Tibial nerve (tissue), 4 donors: ENCODE results near the gene KRTAP5-8. TPM values are rescaled to one million over a fixed set of nuclear protein-coding genes. Genes with fewer than 3 reads are reported as not detected.

Source experiments
- DNase-seq, 2 donors: peaks; one replicate each; pipeline ENCODE4 v3.0.0-alpha.2; 2019; ENCODE audit warnings: low spot score in 2 of 2
- H3K27ac ChIP-seq, 4 donors: fragments of 200-600 bp; sonication (generic) in 3 of 4; one replicate each; pipeline ENCODE4 v1.5.1; 2017 to 2019; ENCODE audit warnings: mild to moderate bottlenecking in 1 of 4
- H3K27me3 ChIP-seq, 2 donors: fragments of 200-600 bp; sonication (generic) in 1 of 2; one replicate each; pipeline versions ENCODE4 v1.5.1 to v1.6.0; 2017 to 2019
- H3K36me3 ChIP-seq, 3 donors: fragments of 200-600 bp; sonication (generic); one replicate each; pipeline ENCODE4 v1.5.1; 2018 to 2019
- H3K4me1 ChIP-seq, 4 donors: fragments of 200-600 bp; sonication (generic) in 3 of 4; one replicate each; pipeline ENCODE4 v1.5.1; 2017 to 2019
- H3K4me3 ChIP-seq, 4 donors: fragments of 200-600 bp; sonication (generic) in 3 of 4; one replicate each; pipeline ENCODE4 v1.5.1; 2017 to 2019; ENCODE audit warnings: mild to moderate bottlenecking in 1 of 4, moderate library complexity in 1 of 4
- H3K9me3 ChIP-seq, 4 donors: fragments of 200-600 bp; sonication (generic) in 3 of 4; one replicate each; pipeline ENCODE4 v1.5.1; 2017 to 2019
- EP300 ChIP-seq, 2 donors: sonication (generic); formaldehyde crosslinking; IDR thresholded peaks; one replicate each; pipeline ENCODE4 v1.6.1; 2017; ENCODE audit warnings: antibody characterized with exemption in 2 of 2, mild to moderate bottlenecking in 1 of 2
- POLR2A ChIP-seq, 2 donors: fragments of 450-650 bp; IDR thresholded peaks; one replicate each; pipeline ENCODE4 v1.6.1; 2017; ENCODE audit warnings: antibody characterized with exemption in 2 of 2, mild to moderate bottlenecking in 2 of 2, moderate library complexity in 2 of 2
- WGBS, 2 donors: methylation state at CpG; one replicate each; pipeline ENCODE4 v1.1.5; 2018; 5-methylcytosine and 5-hydroxymethylcytosine counted together
- total RNA-seq, 4 donors: library from RNA; depleted of rRNA; stranded (reverse); fragments of >200 nt; gene quantifications; one replicate each; pipeline ENCODE4 v1.1.0, GENCODE V29; 2016
- TF ChIP-seq, protein P1 (sequence below), 5 experiments: fragments of 200-600 bp in 3 of 5; fragments of 450-650 bp in 2 of 5; sonication (generic) in 3 of 5; IDR thresholded peaks; one replicate each; pipeline ENCODE4 v1.5.1; 2016 to 2019; ENCODE audit warnings: antibody characterized with exemption in 5 of 5, mild to moderate bottlenecking in 3 of 5, moderate library complexity in 2 of 5

Gene KRTAP5-8
- total RNA-seq, 4 donors from 2014 or later: 0.63 to 2.8 TPM; not detected in 2

DNA sequence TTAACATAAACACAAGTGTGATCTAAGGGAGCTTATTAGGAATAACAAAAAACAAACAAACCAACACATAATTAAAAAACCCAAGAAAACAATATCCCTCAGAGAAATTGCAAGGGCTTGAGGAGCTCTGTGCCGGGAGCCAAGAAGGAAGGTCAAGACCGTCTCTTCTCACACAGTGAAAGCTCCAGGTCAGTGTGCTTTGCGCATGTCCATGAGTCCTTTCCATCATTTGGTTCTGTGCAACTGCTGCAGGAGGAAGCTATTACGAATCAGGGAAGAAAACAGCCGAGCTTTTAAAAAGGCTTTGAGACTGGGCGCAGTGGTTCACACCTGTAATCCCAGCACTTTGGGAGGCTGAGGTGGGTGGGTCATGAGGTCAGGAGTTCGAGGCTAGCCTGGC, 4.6 kb downstream of the KRTAP5-8 start:
- Histone ChIP-seq H3K27ac (no peak overlapping the region), H3K27me3 (no peaks in the 10 kb centered on the region), H3K4me1 (no peaks in the 10 kb centered on the region), H3K9me3 (peaks cover 0 to 8% (median 0%) of the 10 kb centered on the region in 4 donors), H3K4me3 (no peak overlapping the region), H3K36me3 (peaks cover 0 to 8% (median 0%) of the 10 kb centered on the region in 3 donors)
- DNase-seq: no peak
- TF ChIP-seq POLR2A (IDR thresholded peaks at IDR 0.05): no peak
- no peak for TF ChIP-seq EP300 (IDR thresholded peaks at IDR 0.05)
- TF ChIP-seq, protein P1, sequence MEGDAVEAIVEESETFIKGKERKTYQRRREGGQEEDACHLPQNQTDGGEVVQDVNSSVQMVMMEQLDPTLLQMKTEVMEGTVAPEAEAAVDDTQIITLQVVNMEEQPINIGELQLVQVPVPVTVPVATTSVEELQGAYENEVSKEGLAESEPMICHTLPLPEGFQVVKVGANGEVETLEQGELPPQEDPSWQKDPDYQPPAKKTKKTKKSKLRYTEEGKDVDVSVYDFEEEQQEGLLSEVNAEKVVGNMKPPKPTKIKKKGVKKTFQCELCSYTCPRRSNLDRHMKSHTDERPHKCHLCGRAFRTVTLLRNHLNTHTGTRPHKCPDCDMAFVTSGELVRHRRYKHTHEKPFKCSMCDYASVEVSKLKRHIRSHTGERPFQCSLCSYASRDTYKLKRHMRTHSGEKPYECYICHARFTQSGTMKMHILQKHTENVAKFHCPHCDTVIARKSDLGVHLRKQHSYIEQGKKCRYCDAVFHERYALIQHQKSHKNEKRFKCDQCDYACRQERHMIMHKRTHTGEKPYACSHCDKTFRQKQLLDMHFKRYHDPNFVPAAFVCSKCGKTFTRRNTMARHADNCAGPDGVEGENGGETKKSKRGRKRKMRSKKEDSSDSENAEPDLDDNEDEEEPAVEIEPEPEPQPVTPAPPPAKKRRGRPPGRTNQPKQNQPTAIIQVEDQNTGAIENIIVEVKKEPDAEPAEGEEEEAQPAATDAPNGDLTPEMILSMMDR (IDR thresholded peaks at IDR 0.05): no peak
- WGBS, 2 donors: 74 to 79% methylated on average over 7 of the region's 7 CpGs

DNA sequence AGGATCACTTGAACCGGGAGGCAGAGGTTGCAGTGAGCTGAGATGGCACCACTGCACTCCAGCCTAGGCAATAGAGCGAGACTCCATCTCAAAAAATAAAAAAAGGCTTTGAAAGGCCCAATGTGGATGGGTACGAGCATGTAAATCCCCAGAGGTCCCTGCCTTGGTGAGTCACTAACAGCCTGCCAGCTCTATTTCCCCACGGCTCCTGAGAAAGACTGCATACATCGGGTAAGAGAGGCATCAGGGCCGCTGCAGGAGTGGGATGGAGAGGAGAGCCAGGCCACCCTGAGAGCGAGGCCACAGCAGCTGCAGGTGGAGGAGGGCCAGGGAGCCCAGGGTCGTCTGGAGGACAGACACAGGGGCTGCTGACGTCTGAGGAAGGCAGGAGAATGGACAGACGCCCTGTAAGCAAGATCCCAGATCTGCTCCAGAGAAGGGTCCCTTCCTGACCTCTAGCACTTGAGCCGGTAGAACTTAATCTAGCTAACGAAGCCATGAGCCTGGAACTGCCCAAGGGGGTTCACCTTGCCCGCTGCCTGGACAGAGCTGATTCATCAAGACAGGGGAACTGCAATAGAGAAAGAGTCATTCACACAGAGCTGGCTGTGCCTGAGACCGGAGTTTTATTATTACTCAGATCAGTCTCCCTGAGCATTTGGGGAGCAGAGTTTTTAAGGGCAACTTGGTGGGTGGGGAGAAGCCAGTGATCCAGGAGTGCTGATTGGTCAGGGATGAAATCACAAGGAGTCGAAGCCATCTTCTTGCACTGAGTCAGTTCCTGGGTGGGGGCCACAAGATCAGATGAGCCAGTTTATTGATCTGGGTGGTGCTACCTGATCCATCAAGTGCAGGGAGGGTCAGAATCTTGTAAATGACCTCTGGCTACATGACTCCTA, 5.3 kb downstream of the KRTAP5-8 start:
- Histone ChIP-seq H3K4me1 (peaks cover 0 to 2% (median 0%) of the 10 kb centered on the region in 4 donors), H3K4me3 (no peak overlapping the region), H3K27me3 (no peaks in the 10 kb centered on the region), H3K36me3 (peaks cover 0 to 8% (median 0%) of the 10 kb centered on the region in 3 donors), H3K27ac (no peak overlapping the region), H3K9me3 (peaks cover 0 to 8% (median 0%) of the 10 kb centered on the region in 4 donors)
- 62 to 66% methylated on average over 15 of the region's 15 CpGs for WGBS, 2 donors
- no peak for TF ChIP-seq POLR2A (IDR thresholded peaks at IDR 0.05)
- TF ChIP-seq, protein P1 (IDR thresholded peaks at IDR 0.05): no peak
- TF ChIP-seq EP300 (IDR thresholded peaks at IDR 0.05): no peak
- DNase-seq: no peak

DNA sequence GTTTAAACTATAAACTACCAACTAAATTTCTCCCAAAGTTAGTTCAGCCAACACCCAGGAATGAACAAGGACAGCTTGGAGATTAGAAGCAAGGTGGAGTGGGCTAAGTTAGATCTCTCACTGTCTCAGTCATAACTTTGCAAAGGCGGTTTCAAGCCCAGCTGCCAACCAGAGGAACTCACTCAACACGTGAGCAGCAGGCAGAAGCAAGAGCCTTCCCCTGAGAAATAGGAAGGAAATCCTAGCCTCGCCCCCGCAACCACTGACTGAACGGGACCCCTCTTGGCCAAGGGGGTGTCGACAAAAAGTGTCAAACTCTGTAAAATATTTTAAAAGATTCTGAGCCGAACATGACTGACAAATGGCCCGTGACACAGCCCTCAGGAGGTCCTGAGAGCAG, 6.0 kb downstream of the KRTAP5-8 start:
- peaks cover 0 to 3% (median 0%) of the 10 kb centered on the region in 4 donors for H3K4me1 ChIP-seq
- no peaks in the 10 kb centered on the region for H3K27me3 ChIP-seq
- TF ChIP-seq, protein P1 (IDR thresholded peaks at IDR 0.05): no peak
- TF ChIP-seq EP300 (IDR thresholded peaks at IDR 0.05) (no peak), POLR2A (IDR thresholded peaks at IDR 0.05) (no peak)
- no peak overlapping the region for H3K4me3 ChIP-seq
- H3K27ac ChIP-seq: no peak overlapping the region
- H3K36me3 ChIP-seq: peaks cover 0 to 8% (median 0%) of the 10 kb centered on the region in 3 donors
- 51 to 54% methylated on average over 8 of the region's 8 CpGs for WGBS, 2 donors
- H3K9me3 ChIP-seq: peaks cover 0 to 8% (median 0%) of the 10 kb centered on the region in 4 donors
- DNase-seq: no peak

DNA sequence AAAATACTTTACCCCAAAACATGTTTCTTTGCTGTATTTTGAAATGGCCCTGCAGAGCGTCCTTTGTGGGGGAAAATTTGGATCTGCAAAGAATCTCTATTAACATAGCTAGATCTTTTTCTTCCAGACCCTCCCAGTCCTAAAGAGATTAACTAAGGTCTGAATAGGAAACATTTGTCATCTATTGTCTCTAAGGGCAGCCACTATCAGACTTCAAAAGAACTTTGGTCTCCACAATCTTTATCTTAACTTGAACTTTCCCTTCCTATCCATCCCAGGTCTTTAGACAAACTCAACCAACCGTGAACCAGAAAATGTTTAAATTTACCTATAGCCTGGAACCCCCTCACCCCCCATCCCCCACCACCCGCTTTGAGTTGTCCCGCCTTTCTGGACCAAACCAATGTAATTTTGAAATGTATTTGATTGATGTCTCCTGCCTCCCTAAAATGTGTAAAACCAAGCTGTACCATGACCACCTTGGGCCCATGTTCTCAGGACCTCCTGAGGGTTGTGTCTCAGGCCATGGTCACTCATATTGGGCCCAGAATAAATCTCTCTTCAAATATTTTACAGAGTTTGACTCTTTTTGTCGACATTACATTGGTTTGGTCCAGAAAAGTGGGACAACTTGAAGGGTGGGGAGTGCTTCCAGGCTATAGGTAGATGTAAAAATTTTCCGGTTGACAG, 6.8 kb downstream of the KRTAP5-8 start:
- no peak for TF ChIP-seq EP300 (IDR thresholded peaks at IDR 0.05)
- TF ChIP-seq, protein P1 (IDR thresholded peaks at IDR 0.05): no peak
- TF ChIP-seq POLR2A (IDR thresholded peaks at IDR 0.05): no peak
- H3K4me3 ChIP-seq: no peak overlapping the region
- H3K4me1 ChIP-seq: peaks cover 0 to 3% (median 0%) of the 10 kb centered on the region in 4 donors
- no peak for DNase-seq
- peaks cover 0 to 8% (median 0%) of the 10 kb centered on the region in 3 donors for H3K36me3 ChIP-seq
- H3K27me3 ChIP-seq: no peaks in the 10 kb centered on the region
- 87 to 88% methylated on average over 6 of the region's 6 CpGs for WGBS, 2 donors
- peaks cover 0 to 8% (median 0%) of the 10 kb centered on the region in 4 donors for H3K9me3 ChIP-seq
- no peak overlapping the region for H3K27ac ChIP-seq
